GM21390 (cell line): Measurements from ENCODE around the gene CHRDL1.

Source experiments
- ATAC-seq: cut with Tn5 transposase; IDR thresholded peaks from one replicate; pipeline ENCODE4 v1.9.1; 2021; ENCODE audit not compliant: unreplicated experiment

Gene CHRDL1

DNA sequence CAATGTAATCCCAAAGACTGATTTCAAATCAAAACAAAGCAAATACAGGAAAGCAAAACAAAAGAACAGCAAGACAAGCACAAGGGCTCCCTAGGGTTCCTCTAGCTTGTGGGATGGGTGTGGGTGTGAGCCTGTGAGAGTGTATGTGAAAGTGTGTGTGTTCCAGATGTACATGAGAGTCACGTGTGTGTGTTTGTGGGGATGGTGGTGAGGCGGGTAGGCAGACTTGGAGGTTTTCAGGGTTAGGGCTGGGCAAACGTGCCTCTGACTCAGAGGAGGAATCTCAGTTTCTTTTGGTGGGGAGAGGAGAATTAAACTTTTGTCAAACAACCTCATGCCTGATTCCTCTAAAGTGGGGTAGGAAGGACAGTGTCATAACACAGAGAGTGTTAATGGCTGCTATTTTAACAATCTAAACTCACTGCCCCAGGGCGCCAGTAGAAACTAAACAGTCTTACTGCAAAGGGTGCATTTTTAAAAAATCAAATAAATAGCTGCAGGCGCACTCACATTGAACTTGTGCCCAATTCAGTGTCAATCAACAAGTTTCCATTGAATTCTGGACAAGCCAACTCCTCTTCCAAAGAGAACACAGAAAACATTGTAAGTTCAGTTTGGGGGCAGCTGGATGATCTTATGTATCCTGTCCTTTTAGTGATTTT lies 51.8 kb downstream of the CHRDL1 start:
- peak; percentile 80 for ATAC-seq

DNA sequence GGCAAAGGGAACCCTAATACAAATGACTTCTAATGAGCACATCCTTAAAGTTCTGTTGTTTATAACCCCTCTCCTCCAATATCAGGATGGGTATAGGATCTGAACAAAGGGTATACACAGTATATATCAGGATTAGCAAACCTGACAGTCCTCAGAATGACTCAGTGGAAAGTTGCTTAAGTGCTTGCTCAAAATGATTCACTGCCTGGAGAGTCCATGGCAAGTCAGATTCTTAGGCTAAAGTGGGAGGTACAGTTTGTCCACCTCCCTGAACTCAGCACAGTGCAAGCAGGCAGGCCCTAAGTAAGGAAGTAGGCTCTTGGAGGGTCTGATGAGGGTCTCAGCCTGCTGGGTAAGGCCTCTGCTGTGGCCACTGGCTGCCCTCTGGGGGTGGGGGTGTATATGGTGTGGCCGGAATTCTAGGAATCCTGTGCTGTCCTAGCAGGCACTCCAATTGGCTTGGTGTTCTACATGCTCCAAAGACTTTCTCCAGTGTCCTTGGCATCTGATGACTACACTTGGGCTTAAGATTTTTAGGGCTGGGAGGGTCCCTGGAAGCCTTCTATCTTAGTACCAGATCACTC lies 54.3 kb downstream of the CHRDL1 start:
- ATAC-seq: no peak

- no peak for ATAC-seq
These were observed 60.6 kb downstream of the CHRDL1 start for GRCh38 chrX:110734894-110735541.

GRCh38 chrX:110734271-110734670 lies 61.3 kb downstream of the CHRDL1 start:
- ATAC-seq: no peak

GRCh38 chrX:110733166-110733565 lies 62.5 kb downstream of the CHRDL1 start:
- no peak for ATAC-seq

DNA sequence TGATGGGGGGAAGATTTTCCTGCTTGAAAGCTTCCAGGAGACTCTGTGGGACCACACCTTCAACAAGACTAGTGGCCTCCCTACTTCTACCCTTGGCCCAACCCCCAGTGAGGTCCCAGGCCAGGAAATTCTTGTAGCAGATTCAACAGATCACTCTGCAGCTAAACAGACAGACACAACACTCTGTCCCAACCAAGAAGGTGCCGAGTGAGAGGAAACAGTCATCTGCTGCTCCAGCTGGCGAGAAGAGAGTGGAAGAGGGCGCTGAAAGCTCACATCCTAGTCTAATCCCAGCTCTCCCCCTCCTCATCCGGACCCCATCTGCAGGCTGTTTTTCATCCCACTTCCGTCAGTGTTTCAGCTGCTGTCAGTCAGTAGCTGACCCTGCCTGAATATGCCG lies 63.4 kb downstream of the CHRDL1 start:
- no peak for ATAC-seq

- no peak for ATAC-seq
These were observed 71.8 kb downstream of the CHRDL1 start for GRCh38 chrX:110723844-110724243.

DNA sequence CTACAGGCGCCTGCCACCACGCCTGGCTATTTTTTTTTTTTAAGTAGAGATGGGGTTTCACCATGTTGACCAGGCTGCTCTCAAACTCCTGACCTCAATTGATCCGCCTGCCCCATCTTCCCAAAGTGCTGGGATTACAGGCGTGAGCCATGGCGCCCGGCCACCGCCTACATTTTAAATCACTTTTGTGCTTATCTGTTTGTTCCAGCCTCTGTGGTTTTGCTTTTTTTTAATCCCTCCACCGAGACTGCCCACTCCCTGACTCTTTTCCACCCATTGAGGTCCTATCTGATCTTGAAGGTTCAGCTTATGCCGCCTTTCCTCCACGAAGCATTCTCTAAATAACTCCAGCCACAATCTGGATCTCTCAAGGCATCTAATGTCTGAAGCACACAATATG lies 73.5 kb downstream of the CHRDL1 start:
- ATAC-seq: no peak

GRCh38 chrX:110713666-110714065 lies 82.0 kb downstream of the CHRDL1 start:
- ATAC-seq: no peak

GRCh38 chrX:110706446-110706845 lies 89.2 kb downstream of the CHRDL1 start:
- no peak for ATAC-seq

DNA sequence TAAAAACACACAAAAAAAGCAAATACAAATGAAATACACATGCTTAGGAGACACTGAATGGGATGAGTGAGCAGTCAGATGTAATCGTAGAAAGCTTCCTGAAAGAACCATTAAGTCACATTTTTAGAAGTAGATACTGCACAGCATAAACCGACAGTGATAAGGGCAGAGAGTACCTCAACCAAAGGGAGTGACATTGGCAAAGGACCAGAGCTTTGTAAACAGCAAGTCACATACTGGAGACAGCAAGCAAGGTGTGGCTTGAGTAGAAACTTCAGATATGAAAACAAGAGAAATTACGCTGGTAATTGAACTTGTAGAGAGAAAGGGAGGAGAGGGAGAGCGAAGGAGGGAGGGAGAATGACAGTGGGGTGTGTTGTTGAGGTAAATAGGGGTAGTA lies 92.0 kb downstream of the CHRDL1 start:
- ATAC-seq: no peak

- peak; percentile 40 for ATAC-seq
These were observed 96.5 kb downstream of the CHRDL1 start for GRCh38 chrX:110699109-110699508.

- peak; percentile 61 for ATAC-seq
These were observed 96.9 kb downstream of the CHRDL1 start for GRCh38 chrX:110698696-110699095.

- ATAC-seq: no peak
These were observed 102.8 kb downstream of the CHRDL1 start for GRCh38 chrX:110692866-110693265.

DNA sequence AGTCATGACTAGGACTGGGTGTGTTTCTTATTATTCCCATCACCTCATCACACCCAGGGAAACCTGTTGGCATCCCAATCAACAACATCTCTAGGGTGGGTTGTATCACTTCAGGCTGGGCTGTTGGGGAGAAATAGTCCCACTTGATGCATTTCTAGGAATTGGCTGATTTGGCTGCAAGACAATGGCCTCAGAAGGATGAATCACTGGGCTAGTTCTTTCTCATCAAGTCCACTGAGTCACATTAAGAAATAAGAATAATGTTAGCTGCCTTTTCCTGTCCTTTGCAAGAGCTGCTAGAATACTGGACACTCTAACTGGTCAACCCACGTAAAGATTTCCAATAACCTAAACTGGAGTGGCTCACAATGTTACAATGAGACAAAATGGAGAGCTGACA lies 104.2 kb downstream of the CHRDL1 start:
- ATAC-seq: no peak

DNA sequence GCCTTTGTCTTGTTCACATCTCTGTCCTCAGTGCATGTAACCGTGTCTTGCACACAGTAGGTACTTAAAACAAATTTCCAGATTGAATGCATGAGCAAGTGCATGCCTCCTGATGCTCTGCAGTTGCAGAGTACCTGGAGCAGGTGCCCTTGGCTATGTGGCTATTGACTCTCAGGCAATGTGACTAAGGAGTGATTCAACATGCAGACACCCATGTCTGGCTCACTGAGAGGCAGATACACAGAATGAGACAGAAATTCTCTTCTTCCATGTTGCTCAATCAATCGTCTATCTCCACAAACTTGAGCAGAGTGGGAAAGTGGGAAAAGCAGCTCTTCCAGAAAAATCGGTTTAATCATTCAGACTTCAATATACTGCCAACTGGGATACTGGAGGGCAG lies 111.0 kb downstream of the CHRDL1 start:
- ATAC-seq: no peak

DNA sequence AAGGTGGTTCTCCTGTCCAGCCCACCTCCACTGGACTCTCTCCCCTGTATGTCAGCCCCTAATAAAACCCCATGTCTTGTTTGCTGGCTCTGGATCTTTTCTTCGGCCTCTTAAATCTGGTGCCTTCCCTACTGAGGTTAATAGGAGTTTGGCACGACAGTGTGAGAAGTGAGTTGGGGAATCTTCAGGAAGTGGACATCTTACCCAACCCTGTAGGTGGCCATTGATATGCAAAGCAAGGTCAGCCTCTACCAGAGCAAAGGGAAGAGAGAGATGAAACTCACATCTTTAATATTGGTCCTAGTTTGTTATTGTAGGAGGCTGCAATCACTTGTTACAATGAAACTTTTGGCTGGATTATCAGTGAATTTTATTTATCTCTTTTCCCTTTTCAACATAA lies 111.7 kb downstream of the CHRDL1 start:
- ATAC-seq: no peak

GRCh38 chrX:110678591-110678990 lies 117.0 kb downstream of the CHRDL1 start:
- ATAC-seq: no peak

GRCh38 chrX:110675886-110676285 lies 119.7 kb downstream of the CHRDL1 start:
- no peak for ATAC-seq

DNA sequence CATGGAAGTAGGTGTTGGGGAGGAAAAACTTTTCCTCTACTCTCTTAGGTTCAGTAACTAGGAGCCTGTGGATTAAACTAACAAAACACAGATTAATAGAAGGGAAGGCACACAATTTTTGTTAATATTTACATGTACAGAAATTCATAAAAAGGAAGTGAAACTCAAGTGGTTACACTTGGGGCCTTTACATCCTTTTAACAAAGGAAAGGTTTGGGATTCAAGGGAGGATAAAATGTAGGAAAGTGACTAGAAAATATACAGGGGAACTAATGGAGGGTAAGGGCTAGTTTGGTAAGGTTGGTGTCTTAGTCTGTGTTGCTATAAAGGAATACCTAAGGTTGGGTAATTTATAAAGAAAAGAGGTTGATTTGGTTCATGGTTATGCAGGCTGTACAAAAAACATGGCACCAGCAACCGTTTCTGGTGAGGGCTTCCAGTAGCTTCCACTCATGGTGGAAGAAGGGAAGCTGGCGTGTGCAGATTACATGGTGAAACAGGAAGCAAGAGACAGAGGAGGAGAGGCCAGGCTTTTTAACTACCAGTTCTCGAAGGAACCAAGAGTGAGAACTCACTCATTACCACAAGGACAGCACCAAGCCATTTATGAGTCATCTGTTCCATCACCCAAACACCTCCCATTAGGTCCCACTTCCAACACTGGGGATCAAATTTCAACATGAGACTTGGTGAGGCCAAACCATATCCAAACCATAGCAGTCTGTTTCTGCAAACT lies 124.4 kb downstream of the CHRDL1 start:
- ATAC-seq: peak; percentile 98

DNA sequence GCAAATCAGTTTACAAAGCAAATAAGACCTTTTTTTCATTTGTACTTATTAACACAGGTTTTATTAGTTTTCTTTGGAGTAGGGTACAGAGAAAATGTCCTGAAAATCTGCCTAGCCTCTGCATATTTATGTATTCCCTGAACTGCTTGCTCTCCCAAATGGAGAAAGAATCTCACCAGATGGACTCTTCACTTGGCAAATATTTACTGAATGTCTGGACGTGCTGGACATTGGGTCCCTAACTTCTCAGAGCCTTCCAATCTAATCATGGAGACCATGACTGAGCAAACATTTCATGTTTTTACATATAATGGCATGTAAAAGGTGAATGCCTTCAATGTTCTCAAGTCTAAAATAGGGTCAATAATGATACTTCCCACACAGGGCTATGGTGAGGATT lies 126.0 kb downstream of the CHRDL1 start:
- no peak for ATAC-seq

DNA sequence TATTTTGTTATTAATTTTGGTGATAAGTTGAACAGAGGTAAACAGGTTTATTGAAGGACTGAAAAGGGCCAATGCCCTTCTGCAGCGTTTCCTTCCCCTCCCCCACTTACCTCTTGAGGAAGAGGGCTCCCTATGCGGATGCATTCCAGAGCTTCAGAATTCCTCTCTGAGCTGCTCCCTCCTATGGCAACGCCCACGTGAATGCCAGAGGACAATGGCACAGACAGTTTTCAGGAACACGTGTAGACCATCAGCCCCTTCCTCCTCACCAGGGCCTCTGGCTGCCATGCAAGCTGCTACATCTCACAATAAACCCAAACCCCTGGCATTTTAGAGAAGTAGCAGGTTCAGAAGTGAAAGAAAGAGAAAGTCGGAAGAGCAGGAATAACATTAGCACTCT lies 127.9 kb downstream of the CHRDL1 start:
- ATAC-seq: no peak
